ENCODE measurements around the gene TESMIN. TPM values are rescaled to one million over a fixed set of nuclear protein-coding genes. Genes with fewer than 3 reads are reported as not detected.
A peak's percentile ranks its signal among the peaks of the same experiment; 100 is the strongest.

Gene TESMIN
- total RNA-seq, 6 experiments from 2014 or later = 3.9 to 6.1 (median 5.0) TPM

- Mint-ChIP-seq H3K4me3 (no peak overlapping the region), H3K27me3 (ENCODE audit: insufficient read depth) (peaks cover 9% of the 10 kb centered on the region), H3K4me1 (ENCODE audit: low read depth) (peaks cover 23% of the 10 kb centered on the region), H3K27ac (no peak overlapping the region), H3K9me3 (peaks cover 6% of the 10 kb centered on the region), H3K36me3 (ENCODE audit: low read depth) (peaks cover 2% of the 10 kb centered on the region)
- TF ChIP-seq CTCF (IDR thresholded peaks at IDR 0.05) = no peak
- DNase-seq = no peak
Observed at GRCh38 chr11:68678031-68678441, 73.3 kb downstream of the TESMIN start.

- Mint-ChIP-seq H3K27me3 (ENCODE audit: insufficient read depth) (peaks cover 14% of the 10 kb centered on the region), H3K36me3 (ENCODE audit: low read depth) (peaks cover 7% of the 10 kb centered on the region), H3K4me1 (ENCODE audit: low read depth) (peaks cover 17% of the 10 kb centered on the region), H3K4me3 (no peak overlapping the region; the same call in 1 of the 2 replicates), H3K27ac (no peak overlapping the region), H3K9me3 (peaks cover 10% of the 10 kb centered on the region)
- DNase-seq = peak; percentile 58
- no peak for TF ChIP-seq CTCF (IDR thresholded peaks at IDR 0.05)
Observed at GRCh38 chr11:68677432-68677831, 73.9 kb downstream of the TESMIN start.

- Mint-ChIP-seq H3K27ac (no peak overlapping the region), H3K4me3 (no peak overlapping the region), H3K27me3 (ENCODE audit: insufficient read depth) (peaks cover 20% of the 10 kb centered on the region)
Observed at GRCh38 chr11:68674461-68674860, 76.9 kb downstream of the TESMIN start.

GRCh38 chr11:68673991-68674390 lies 77.3 kb downstream of the TESMIN start:
- H3K36me3 Mint-ChIP-seq (ENCODE audit: low read depth) = peaks cover 7% of the 10 kb centered on the region
- no peak overlapping the region for H3K27ac Mint-ChIP-seq
- no peak overlapping the region for H3K4me3 Mint-ChIP-seq
- peaks cover 10% of the 10 kb centered on the region for H3K9me3 Mint-ChIP-seq
- H3K4me1 Mint-ChIP-seq (ENCODE audit: low read depth) = peaks cover 12% of the 10 kb centered on the region
- TF ChIP-seq CTCF (IDR thresholded peaks at IDR 0.05) = no peak
- no peak for DNase-seq
- peaks cover 20% of the 10 kb centered on the region for H3K27me3 Mint-ChIP-seq (ENCODE audit: insufficient read depth)

More at GRCh38 chr11:68674461-68674860, 76.9 kb downstream of the TESMIN start:
- Mint-ChIP-seq H3K36me3 (ENCODE audit: low read depth) (peaks cover 7% of the 10 kb centered on the region), H3K9me3 (peaks cover 10% of the 10 kb centered on the region), H3K4me1 (ENCODE audit: low read depth) (peaks cover 12% of the 10 kb centered on the region)
- DNase-seq = no peak
- TF ChIP-seq CTCF (IDR thresholded peaks at IDR 0.05) = no peak

GRCh38 chr11:68673306-68673945 lies 77.9 kb downstream of the TESMIN start:
- no peak for DNase-seq
- no peak for TF ChIP-seq CTCF (IDR thresholded peaks at IDR 0.05)
- Mint-ChIP-seq H3K9me3 (peaks cover 10% of the 10 kb centered on the region), H3K4me3 (no peak overlapping the region), H3K27me3 (ENCODE audit: insufficient read depth) (peaks cover 20% of the 10 kb centered on the region), H3K4me1 (ENCODE audit: low read depth) (peaks cover 12% of the 10 kb centered on the region), H3K27ac (no peak overlapping the region), H3K36me3 (ENCODE audit: low read depth) (peaks cover 7% of the 10 kb centered on the region)
